Progenitor cell of endocrine pancreas (in vitro differentiated cells): ENCODE data around the gene ITPRID1. TPM values are rescaled to one million over a fixed set of nuclear protein-coding genes. Genes with fewer than 3 reads are reported as not detected.

Experiments used
- DNase-seq: peaks from one replicate; pipeline ENCODE4 v3.0.0; 2021; ENCODE audit warnings: low spot score; ENCODE audit not compliant: unreplicated experiment
- H3K27ac Mint-ChIP-seq: 2 replicates; pipeline ENCODE4 v1.8.0; 2021; ENCODE audit warnings: mild to moderate bottlenecking, moderate library complexity, mixed read lengths
- H3K27me3 Mint-ChIP-seq: 2 replicates; pipeline ENCODE4 v1.8.0; 2021; ENCODE audit warnings: mixed read lengths
- H3K36me3 Mint-ChIP-seq: 2 replicates; pipeline ENCODE4 v1.8.0; 2022; ENCODE audit warnings: mixed read lengths; ENCODE audit not compliant: insufficient read depth
- H3K4me1 Mint-ChIP-seq: 2 replicates; pipeline ENCODE4 v1.8.0; 2021; ENCODE audit warnings: low read depth, mixed read lengths
- H3K4me3 Mint-ChIP-seq: 2 replicates; pipeline ENCODE4 v1.8.0; 2021; ENCODE audit warnings: low read depth, mild to moderate bottlenecking, moderate library complexity, mixed read lengths
- H3K9me3 Mint-ChIP-seq: 2 replicates; pipeline ENCODE4 v1.8.0; 2021; ENCODE audit warnings: low read depth, mixed read lengths
- total RNA-seq: library from RNA; stranded (reverse); gene quantifications from 2 replicates; pipeline ENCODE4 v1.2.1, GENCODE V29; 2021
- TF ChIP-seq, protein P1 (sequence below): fragments of 200-600 bp; sonication (generic); IDR thresholded peaks from one replicate; pipeline ENCODE4 v1.5.0; 2021; ENCODE audit warnings: antibody characterized with exemption, mild to moderate bottlenecking; ENCODE audit not compliant: unreplicated experiment

ITPRID1 gene
- total RNA-seq, 1 donor from 2014 or later = 3.9 TPM

DNA sequence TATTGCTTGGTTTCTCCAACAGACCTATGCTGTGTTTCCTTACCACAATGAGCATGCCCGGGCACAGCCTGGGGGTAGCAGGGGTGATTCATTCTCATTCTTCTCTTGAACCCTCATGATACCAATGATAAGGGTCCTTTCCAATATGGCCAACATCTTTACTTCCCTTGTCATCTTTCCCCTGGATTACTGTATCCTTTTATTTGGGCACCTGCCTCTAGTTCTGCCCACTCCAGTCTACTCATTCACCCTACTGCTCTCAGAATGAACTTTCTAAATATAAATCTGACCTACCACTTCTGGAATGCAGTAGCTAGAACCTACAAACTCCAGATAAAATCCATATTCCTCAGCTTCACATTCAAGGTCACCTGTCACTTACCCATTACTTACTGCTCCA is 26.4 kb upstream of the ITPRID1 start:
- TF ChIP-seq, protein P1, sequence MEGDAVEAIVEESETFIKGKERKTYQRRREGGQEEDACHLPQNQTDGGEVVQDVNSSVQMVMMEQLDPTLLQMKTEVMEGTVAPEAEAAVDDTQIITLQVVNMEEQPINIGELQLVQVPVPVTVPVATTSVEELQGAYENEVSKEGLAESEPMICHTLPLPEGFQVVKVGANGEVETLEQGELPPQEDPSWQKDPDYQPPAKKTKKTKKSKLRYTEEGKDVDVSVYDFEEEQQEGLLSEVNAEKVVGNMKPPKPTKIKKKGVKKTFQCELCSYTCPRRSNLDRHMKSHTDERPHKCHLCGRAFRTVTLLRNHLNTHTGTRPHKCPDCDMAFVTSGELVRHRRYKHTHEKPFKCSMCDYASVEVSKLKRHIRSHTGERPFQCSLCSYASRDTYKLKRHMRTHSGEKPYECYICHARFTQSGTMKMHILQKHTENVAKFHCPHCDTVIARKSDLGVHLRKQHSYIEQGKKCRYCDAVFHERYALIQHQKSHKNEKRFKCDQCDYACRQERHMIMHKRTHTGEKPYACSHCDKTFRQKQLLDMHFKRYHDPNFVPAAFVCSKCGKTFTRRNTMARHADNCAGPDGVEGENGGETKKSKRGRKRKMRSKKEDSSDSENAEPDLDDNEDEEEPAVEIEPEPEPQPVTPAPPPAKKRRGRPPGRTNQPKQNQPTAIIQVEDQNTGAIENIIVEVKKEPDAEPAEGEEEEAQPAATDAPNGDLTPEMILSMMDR = no peak
- H3K9me3 Mint-ChIP-seq = peaks cover 4% of the 10 kb centered on the region
- H3K36me3 Mint-ChIP-seq = no peaks in the 10 kb centered on the region
- no peak overlapping the region for H3K27ac Mint-ChIP-seq
- DNase-seq = no peak
- no peaks in the 10 kb centered on the region for H3K27me3 Mint-ChIP-seq
- no peak overlapping the region for H3K4me3 Mint-ChIP-seq
- no peaks in the 10 kb centered on the region for H3K4me1 Mint-ChIP-seq

DNA sequence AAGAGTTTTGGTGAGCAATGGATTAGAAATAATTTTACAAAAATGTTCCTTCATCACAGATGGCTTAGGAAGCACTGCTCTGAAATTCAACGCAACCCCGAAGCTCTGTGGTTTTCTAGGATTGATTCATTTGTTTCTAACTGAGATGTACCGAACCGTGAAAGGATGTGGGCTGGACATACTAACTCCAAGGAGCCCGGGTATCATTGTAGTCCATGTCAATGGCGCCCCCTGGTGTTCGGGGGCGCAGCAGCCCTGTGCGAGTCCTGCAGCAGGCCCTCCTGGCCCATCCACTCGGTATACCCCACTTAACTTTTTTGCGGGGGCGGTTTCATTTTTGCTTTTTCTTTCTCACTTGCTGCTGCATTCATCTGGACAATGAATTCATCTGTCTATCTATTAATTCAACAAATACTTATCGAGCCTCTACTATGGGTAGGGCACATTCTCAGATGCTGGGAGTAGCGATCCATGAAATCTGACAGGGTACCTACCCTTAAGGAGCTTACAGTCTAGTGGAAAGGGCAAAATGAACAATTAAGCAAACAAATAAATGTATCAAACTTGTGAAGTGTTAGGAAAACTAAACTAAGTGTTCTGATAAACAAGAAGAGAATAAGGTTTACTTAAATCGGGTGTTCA is 25.2 kb upstream of the ITPRID1 start:
- no peak overlapping the region for H3K4me3 Mint-ChIP-seq
- peaks cover 4% of the 10 kb centered on the region for H3K9me3 Mint-ChIP-seq
- TF ChIP-seq, protein P1 = peak; percentile 53
- no peaks in the 10 kb centered on the region for H3K27me3 Mint-ChIP-seq
- H3K4me1 Mint-ChIP-seq = no peaks in the 10 kb centered on the region
- no peak overlapping the region for H3K27ac Mint-ChIP-seq
- H3K36me3 Mint-ChIP-seq = no peaks in the 10 kb centered on the region
- no peak for DNase-seq

DNA sequence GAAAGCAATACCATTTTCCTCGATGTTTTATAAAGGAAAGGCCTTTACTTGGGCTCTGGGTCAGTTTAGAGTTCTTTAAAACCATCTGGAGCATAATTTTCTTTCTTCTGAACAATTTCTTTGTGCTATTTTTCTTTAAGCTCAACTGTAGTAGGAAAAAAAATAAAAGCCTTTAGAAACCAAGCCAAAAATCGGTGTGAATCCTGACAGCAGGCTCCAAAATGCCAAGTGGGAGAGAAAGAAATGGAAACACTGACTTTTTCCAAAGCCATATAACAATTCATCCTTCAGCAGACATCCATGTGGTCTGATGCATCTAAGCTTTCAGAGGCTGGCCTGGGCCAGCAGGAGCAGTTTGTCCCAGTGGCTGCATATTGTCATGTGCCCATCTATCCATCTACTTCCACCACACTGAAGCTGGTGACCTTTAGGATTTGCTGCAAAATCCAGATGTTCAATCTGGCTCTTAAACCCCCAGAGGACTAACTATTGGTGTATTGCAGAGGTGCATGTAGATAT is 23.0 kb upstream of the ITPRID1 start:
- TF ChIP-seq, protein P1 = no peak
- DNase-seq = no peak
- Mint-ChIP-seq H3K4me3 (no peak overlapping the region), H3K4me1 (peaks cover 10% of the 10 kb centered on the region), H3K27me3 (no peaks in the 10 kb centered on the region), H3K9me3 (peaks cover 4% of the 10 kb centered on the region), H3K27ac (no peak overlapping the region), H3K36me3 (no peaks in the 10 kb centered on the region)

DNA sequence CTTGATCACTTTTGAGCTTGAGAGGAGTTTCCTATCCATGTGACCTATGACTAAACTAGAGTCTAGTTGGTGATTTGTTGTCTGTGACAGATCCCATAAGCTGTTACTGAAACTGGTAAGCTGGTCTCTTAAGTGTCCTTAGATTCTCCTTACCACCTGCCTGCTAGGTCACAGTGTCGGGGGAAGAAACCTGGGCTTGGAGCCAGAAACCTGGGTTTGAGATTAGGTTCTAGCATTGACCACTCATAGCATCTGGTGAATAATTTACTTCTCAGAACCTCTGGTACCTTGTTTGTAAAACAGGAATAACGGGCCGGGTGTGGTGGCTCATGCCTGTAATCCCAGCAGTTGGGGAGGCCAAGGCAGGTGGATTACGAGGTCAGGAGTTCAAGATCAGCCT is 21.8 kb upstream of the ITPRID1 start:
- Mint-ChIP-seq H3K27me3 (no peaks in the 10 kb centered on the region), H3K4me3 (no peak overlapping the region), H3K36me3 (no peaks in the 10 kb centered on the region), H3K9me3 (peaks cover 3% of the 10 kb centered on the region), H3K4me1 (peaks cover 10% of the 10 kb centered on the region), H3K27ac (no peak overlapping the region)
- DNase-seq = no peak
- TF ChIP-seq, protein P1 = no peak

DNA sequence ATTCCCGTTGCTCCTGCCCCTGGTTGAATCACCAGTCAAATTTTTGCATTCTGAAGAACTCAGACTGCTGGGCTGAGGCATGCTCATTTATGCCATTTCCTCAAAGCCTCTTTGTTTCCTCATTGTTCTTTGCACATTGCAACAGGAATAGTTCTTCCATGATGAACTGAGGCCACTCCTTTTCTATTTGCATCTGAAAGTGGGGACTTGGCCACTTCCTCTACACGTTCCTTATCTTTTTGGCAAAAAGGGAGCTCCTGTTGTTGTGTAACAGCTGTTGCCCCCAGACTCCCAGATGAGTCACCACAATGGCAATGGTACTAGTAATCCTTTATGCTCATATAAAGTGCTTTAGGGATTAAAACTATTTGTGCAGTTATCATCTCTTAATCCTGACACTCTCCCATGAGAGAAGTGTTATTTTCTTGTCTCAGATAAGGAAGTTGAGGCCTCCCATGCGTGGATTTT is 20.1 kb upstream of the ITPRID1 start:
- no peaks in the 10 kb centered on the region for H3K36me3 Mint-ChIP-seq
- H3K27me3 Mint-ChIP-seq = no peaks in the 10 kb centered on the region
- peaks cover 10% of the 10 kb centered on the region for H3K4me1 Mint-ChIP-seq
- H3K4me3 Mint-ChIP-seq = no peak overlapping the region
- TF ChIP-seq, protein P1 = no peak
- no peak for DNase-seq
- peak overlapping the region; percentile 34 for H3K27ac Mint-ChIP-seq
- H3K9me3 Mint-ChIP-seq = no peaks in the 10 kb centered on the region
